IMR-90 (cell line): ENCODE data around the gene RAB8A. TPM values are rescaled to one million over a fixed set of nuclear protein-coding genes. Genes with fewer than 3 reads are reported as not detected.

Source experiments
- ATAC-seq: fragments of 200-7000 bp; cut with Tn5 transposase; 2 replicates; pipeline ENCODE4 v1.9.1; 2020; ENCODE audit warnings: low read depth, mild to moderate bottlenecking, moderate library complexity
- BruUV-seq: library from RNA; stranded (reverse); fragments of 400-500 nt; replicated peaks from 2 replicates; lab custom pipeline; 2021; lab: Mats Ljungman, UMichigan
- CTCF ChIA-PET: fragments of 300-600 bp; formaldehyde crosslinking; extraction: SDS; loops from one replicate; lab custom pipeline; 2021; ENCODE audit warnings: antibody characterized with exemption; lab: Yijun Ruan, JAX
- POLR2A ChIA-PET: fragments of 300-600 bp; sonication (Branson Sonifier 250); formaldehyde crosslinking; loops from one replicate; lab custom pipeline; 2022; ENCODE audit warnings: antibody characterized with exemption; ENCODE audit not compliant: unreplicated experiment; lab: Charles Lee
- DNase-seq: peaks from one replicate; pipeline ENCODE4 v3.0.0; 2013
- H2AFZ ChIP-seq: replicated peaks from 2 replicates; pipeline ENCODE3; 2013; ENCODE audit warnings: low read length, mild to moderate bottlenecking; ENCODE audit not compliant: poor library complexity
- H2AK5ac ChIP-seq: 2 replicates; pipeline ENCODE4 v1.6.1; 2013; ENCODE audit warnings: low read depth, low read length, inconsistent platforms
- H2AK9ac ChIP-seq: replicated peaks from 2 replicates; pipeline ENCODE3; 2013; ENCODE audit warnings: mild to moderate bottlenecking, low read depth, low read length, moderate library complexity; ENCODE audit not compliant: poor library complexity
- H2BK120ac ChIP-seq: 2 replicates; pipeline ENCODE4 v1.6.1; 2013; ENCODE audit warnings: low read depth, low read length, inconsistent platforms
- H2BK15ac ChIP-seq: 3 replicates; pipeline ENCODE4 v1.6.1; 2013; ENCODE audit warnings: low read depth, low read length, inconsistent platforms
- H2BK20ac ChIP-seq: 2 replicates; pipeline ENCODE4 v1.6.1; 2013; ENCODE audit warnings: low read depth, mild to moderate bottlenecking, inconsistent platforms, low read length, moderate library complexity
- H2BK5ac ChIP-seq: 2 replicates; pipeline ENCODE4 v1.6.1; 2013; ENCODE audit warnings: mild to moderate bottlenecking, low read depth, low read length, inconsistent platforms; ENCODE audit not compliant: poor library complexity, severe bottlenecking
- H3K14ac ChIP-seq: replicated peaks from 2 replicates; pipeline ENCODE4 v1.6.1; 2013; ENCODE audit warnings: low read depth, low read length, inconsistent platforms
- H3K18ac ChIP-seq: 2 replicates; pipeline ENCODE4 v1.6.1; 2013; ENCODE audit warnings: low read depth, low read length, control low read depth
- H3K23ac ChIP-seq: 2 replicates; pipeline ENCODE4 v1.6.1; 2013; ENCODE audit warnings: low read depth, low read length, inconsistent platforms
- H3K27ac ChIP-seq: 2 replicates; pipeline ENCODE4 v1.5.1; 2013; ENCODE audit warnings: mild to moderate bottlenecking, control low read depth, low read length; ENCODE audit not compliant: insufficient read depth
- H3K27me3 ChIP-seq: 2 replicates; pipeline ENCODE4 v1.6.1; 2013; ENCODE audit warnings: low read length; ENCODE audit not compliant: control insufficient read depth, insufficient read depth
- H3K36me3 ChIP-seq: 2 replicates; pipeline ENCODE4 v1.6.1; 2013; ENCODE audit warnings: low read length, mixed read lengths; ENCODE audit not compliant: control insufficient read depth, insufficient read depth
- H3K4ac ChIP-seq: 2 replicates; pipeline ENCODE4 v1.6.1; 2013; ENCODE audit warnings: low read depth, low read length, inconsistent platforms
- H3K4me1 ChIP-seq: 2 replicates; pipeline ENCODE4 v1.6.1; 2013; ENCODE audit warnings: low read length, mixed read lengths; ENCODE audit not compliant: control insufficient read depth, insufficient read depth
- H3K4me2 ChIP-seq: 2 replicates; pipeline ENCODE4 v1.6.1; 2013; ENCODE audit warnings: low read depth, mild to moderate bottlenecking, control low read depth, low read length, moderate library complexity
- H3K4me3 ChIP-seq: 2 replicates; pipeline ENCODE4 v1.5.1; 2013; ENCODE audit warnings: low read depth, mild to moderate bottlenecking, control low read depth, low read length, moderate library complexity; ENCODE audit not compliant: insufficient read depth
- H3K56ac ChIP-seq: 2 replicates; pipeline ENCODE4 v1.6.1; 2013; ENCODE audit warnings: low read length, inconsistent platforms; ENCODE audit not compliant: insufficient read depth; ENCODE audit errors: extremely low read depth
- H3K79me1 ChIP-seq, 2 experiments: 2 replicates each; pipeline ENCODE4 v1.6.1; 2013; ENCODE audit warnings: low read length in 2 of 2, inconsistent platforms in 1 of 2, low read depth in 1 of 2
- H3K9ac ChIP-seq: 2 replicates; pipeline ENCODE4 v1.6.1; 2013; ENCODE audit warnings: low read depth, low read length, control low read depth
- H3K9me1 ChIP-seq: 2 replicates; pipeline ENCODE4 v1.6.1; 2013; ENCODE audit warnings: low read length, inconsistent platforms; ENCODE audit not compliant: insufficient read depth
- H3K9me3 ChIP-seq: 2 replicates; pipeline ENCODE4 v1.6.1; 2013; ENCODE audit warnings: low read length; ENCODE audit not compliant: control insufficient read depth, insufficient read depth
- H4K20me1 ChIP-seq: 2 replicates; pipeline ENCODE4 v1.6.1; 2013; ENCODE audit warnings: low read length, inconsistent platforms; ENCODE audit not compliant: insufficient read depth
- H4K5ac ChIP-seq: 2 replicates; pipeline ENCODE4 v1.6.1; 2013; ENCODE audit warnings: mild to moderate bottlenecking, low read depth, low read length, control low read depth
- H4K8ac ChIP-seq, 2 experiments: 2 replicates each; pipeline ENCODE4 v1.6.1; 2013; ENCODE audit warnings: low read depth in 2 of 2, low read length in 2 of 2, control low read depth in 1 of 2, inconsistent platforms in 1 of 2
- H4K91ac ChIP-seq: 2 replicates; pipeline ENCODE4 v1.6.1; 2013; ENCODE audit warnings: low read depth, low read length, inconsistent platforms; ENCODE audit not compliant: insufficient read depth
- FOS ChIP-seq: fragments of 150-350 bp; IDR thresholded peaks from 2 replicates; pipeline ENCODE4 v1.6.1; 2016; ENCODE audit warnings: low read depth, low read length
- MXI1 ChIP-seq: IDR thresholded peaks from 2 replicates; pipeline ENCODE4 v1.6.1; 2012; ENCODE audit warnings: low read depth, mild to moderate bottlenecking, low read length, moderate library complexity, borderline replicate concordance
- NFE2L2 ChIP-seq: fragments of 150-350 bp; IDR thresholded peaks from 2 replicates; pipeline ENCODE4 v1.6.1; 2016; ENCODE audit warnings: low read depth, mild to moderate bottlenecking, low read length
- RAD21 ChIP-seq: IDR thresholded peaks from 2 replicates; pipeline ENCODE4 v1.6.1; 2012; ENCODE audit warnings: low read length, improper control_type of control experiment
- RFX5 ChIP-seq: IDR thresholded peaks from 2 replicates; pipeline ENCODE4 v1.8.0; 2012; ENCODE audit warnings: low read depth, mild to moderate bottlenecking, low read length, moderate library complexity
- whole genome bisulfite sequencing, 2 experiments: methylation state at CpG; one replicate each; pipeline versions ENCODE4 v1.1.5 to v1.1.7; 2013; ENCODE audit warnings: missing lambda C conversion rate in 2 of 2; ENCODE audit not compliant: insufficient read length in 1 of 2; ENCODE audit errors: extremely low coverage in 2 of 2; 5-methylcytosine and 5-hydroxymethylcytosine counted together
- dilution Hi-C: fragments of 300-500 bp; cut with HindIII; formaldehyde crosslinking; loops from one replicate; pipeline ENCODE4 v1.14.3; 2018; ENCODE audit warnings: low sequenced_read_pairs; ENCODE audit not compliant: unreplicated experiment
- in situ Hi-C: fragments of 300-500 bp; cut with MboI; formaldehyde crosslinking; loops from 3 replicates; pipeline ENCODE4 v1.14.3; 2019; ENCODE audit warnings: low sequenced_read_pairs, inconsistent platforms, mixed read lengths
- intact Hi-C: fragments of 100-400 bp; cut with micrococcal nuclease; formaldehyde crosslinking; loops from 2 replicates; pipeline ENCODE4 v1.10.0; 2022
- polyA plus RNA-seq, 3 experiments: library from polyadenylated mRNA; depleted of rRNA; stranded (reverse); fragments of >200 nt; gene quantifications; 2 replicates each; pipeline ENCODE4 v1.2.3, GENCODE V29; 2012; ENCODE audit warnings: low replicate concordance in 1 of 3
- total RNA-seq: library from RNA; depleted of rRNA; stranded (reverse); fragments of >200 nt; gene quantifications from 2 replicates; pipeline ENCODE4 v1.2.3, GENCODE V29; 2012

Gene RAB8A
- total and polyA plus RNA-seq, 2 of the 4 experiments (the other 2 are of a cell fraction): 64.5 to 135 TPM

DNA sequence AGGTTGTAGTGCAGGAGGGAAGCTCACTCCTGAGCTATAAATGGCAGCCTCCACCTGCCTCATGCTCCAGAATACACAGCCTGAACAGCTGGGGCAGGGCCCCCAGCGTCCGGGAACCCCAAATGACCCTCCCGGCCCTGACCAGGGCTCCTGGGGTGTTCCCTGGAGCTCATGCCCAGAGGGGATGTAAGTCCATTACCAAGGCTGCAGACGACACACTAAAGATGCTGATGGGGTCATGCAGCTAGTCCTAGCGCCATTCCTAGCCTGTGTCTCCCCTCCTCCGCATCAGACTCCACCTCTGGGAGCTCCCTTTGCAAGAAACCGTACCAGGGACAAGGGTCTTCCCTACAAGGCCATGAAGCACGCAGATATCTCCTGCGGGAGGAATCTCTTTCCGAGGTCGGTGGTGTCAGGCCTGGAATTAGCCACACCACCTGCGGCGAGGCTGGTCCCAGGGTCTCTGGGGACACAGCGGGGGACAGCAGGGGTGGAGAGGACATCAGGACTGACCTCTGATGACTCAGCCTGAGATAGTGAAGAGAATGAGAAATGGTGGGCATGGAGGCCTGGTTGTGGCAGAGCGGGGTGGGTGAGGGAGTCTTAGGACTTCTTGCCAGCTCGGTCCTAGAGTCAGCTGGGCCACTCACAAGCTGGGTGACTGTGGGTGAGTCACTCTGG is 47.3 kb upstream of the RAB8A start:
- Histone ChIP-seq H2AK5ac (peak overlapping the region; percentile 96), H2BK120ac (peak overlapping the region; percentile 72), H2AK9ac (peak overlapping the region; percentile 92), H3K9ac (no peak overlapping the region), H4K20me1 (peaks cover 13% of the 10 kb centered on the region; the same call in 1 of the 2 replicates), H2BK5ac (peak overlapping the region; percentile 47), H3K4ac (peak overlapping the region; percentile 71), H4K91ac (peak overlapping the region; percentile 34; the same call in 1 of the 2 replicates), H3K56ac (no peak overlapping the region), H2AFZ (peak overlapping the region; percentile 62), H4K5ac (no peak overlapping the region), H2BK20ac (peak overlapping the region; percentile 51), H3K79me1 (peaks cover 16 to 48% of the 10 kb centered on the region in 2 experiments), H4K8ac (peak overlapping the region in 1 of 2 experiments; percentile 50; a peak in 1 of 4 replicates), H3K4me2 (no peak overlapping the region), H2BK15ac (peak overlapping the region; percentile 70; the same call in 2 of the 3 replicates), H3K4me3 (no peak overlapping the region), H3K9me3 (peaks cover 3% of the 10 kb centered on the region), H3K36me3 (no peaks in the 10 kb centered on the region), H3K18ac (no peak overlapping the region; the same call in 1 of the 2 replicates), H3K9me1 (peaks cover 35% of the 10 kb centered on the region), H3K27ac (peak overlapping the region; percentile 15), H3K4me1 (peaks cover 19% of the 10 kb centered on the region), H3K27me3 (no peaks in the 10 kb centered on the region), H3K23ac (no peak overlapping the region), H3K14ac (peak overlapping the region; percentile 25; the same call in 1 of the 2 replicates)
- dilution Hi-C loops: no loop called here
- ChIA-PET CTCF (interaction anchor here (1.7 kb wide), 1 partner anchor 47 kb away, joined by 4 read pairs; no protein-coding TSS in a partner anchor), POLR2A (interaction anchor here (0.7 to 1.3 kb wide), 2 partner anchors 12 to 13 kb away, joined by 4 to 6 read pairs; partner anchors contain the start of gene TPM4)
- in situ Hi-C loops: no loop called here
- 84% methylated on average over 9 of the region's 16 CpGs; no CpG with 5 or more reads in 1 of the 2 experiments for WGBS, 2 experiments
- intact Hi-C loops: no loop called here
- TF ChIP-seq FOS (no peak), RFX5 (no peak), MXI1 (no peak), NFE2L2 (no peak), RAD21 (no peak)
- ATAC-seq (no peak), DNase-seq (no peak)
- BruUV-seq: no TSS peak
